H1 (cell line): ENCODE results near the gene YBX2. TPM values are rescaled to one million over a fixed set of nuclear protein-coding genes. Genes with fewer than 3 reads are reported as not detected.

ENCODE experiments used
- BACH1 ChIP-seq: IDR thresholded peaks from 2 replicates; pipeline ENCODE4 v1.6.1; 2012; ENCODE audit warnings: low read length, improper control_type of control experiment
- BCL11A ChIP-seq, 2 experiments: IDR thresholded peaks; one replicate each; pipeline ENCODE4 v1.6.1; 2011; ENCODE audit warnings: low read depth in 2 of 2, low read length in 2 of 2, mild to moderate bottlenecking in 2 of 2
- BRCA1 ChIP-seq: IDR thresholded peaks from 2 replicates; pipeline ENCODE4 v1.6.1; 2012; ENCODE audit warnings: low read depth, low read length, improper control_type of control experiment
- CBX8 ChIP-seq: fragments of 300-800, 300-1000 bp; sonication (generic); IDR thresholded peaks from 2 replicates; pipeline ENCODE4 v1.7.1; 2016; ENCODE audit warnings: low read depth, low read length, borderline replicate concordance
- CHD2 ChIP-seq: IDR thresholded peaks from 2 replicates; pipeline ENCODE4 v1.6.1; 2012; ENCODE audit warnings: low read length, improper control_type of control experiment
- CREB1 ChIP-seq: IDR thresholded peaks from 2 replicates; pipeline ENCODE4 v1.6.1; 2012; ENCODE audit warnings: inconsistent platforms
- CTBP2 ChIP-seq: IDR thresholded peaks from 2 replicates; pipeline ENCODE4 v1.7.0; 2011; ENCODE audit warnings: borderline replicate concordance, mild to moderate bottlenecking, moderate library complexity, mixed read lengths, low read length; ENCODE audit not compliant: insufficient read depth, insufficient read length
- EGR1 ChIP-seq: IDR thresholded peaks from 2 replicates; pipeline ENCODE4 v1.6.1; 2011; ENCODE audit warnings: low read depth, low read length, borderline replicate concordance
- EP300 ChIP-seq, 2 experiments: IDR thresholded peaks; 1 replicate in 1 of 2; 2 replicates in 1 of 2; pipeline ENCODE4 v1.6.1; 2011 to 2012; ENCODE audit warnings: low read depth in 2 of 2, low read length in 2 of 2, mild to moderate bottlenecking in 2 of 2, borderline replicate concordance in 1 of 2, inconsistent platforms in 1 of 2, moderate library complexity in 1 of 2
- FOSL1 ChIP-seq: IDR thresholded peaks from 2 replicates; pipeline ENCODE4 v1.6.1; 2011; ENCODE audit warnings: mild to moderate bottlenecking, low read depth, low read length, moderate library complexity; ENCODE audit not compliant: insufficient read depth
- JUND ChIP-seq: IDR thresholded peaks from 2 replicates; pipeline ENCODE4 v1.6.1; 2011; ENCODE audit warnings: mild to moderate bottlenecking, improper control_type of control experiment, low read length
- KDM1A ChIP-seq: fragments of 200-600, 300-600 bp; sonication (generic); IDR thresholded peaks from 2 replicates; pipeline ENCODE4 v1.7.1; 2016; ENCODE audit warnings: mild to moderate bottlenecking, low read length, borderline replicate concordance
- KDM4A ChIP-seq: IDR thresholded peaks from one replicate; pipeline ENCODE4 v1.7.1; 2012; ENCODE audit warnings: low read depth, mild to moderate bottlenecking, moderate library complexity, low read length, inconsistent platforms; ENCODE audit not compliant: severe bottlenecking
- NANOG ChIP-seq: IDR thresholded peaks from 2 replicates; pipeline ENCODE4 v1.6.1; 2011; ENCODE audit warnings: low read length, low read depth, mild to moderate bottlenecking, inconsistent platforms; ENCODE audit not compliant: insufficient read depth, poor library complexity, severe bottlenecking
- NRF1 ChIP-seq: IDR thresholded peaks from 2 replicates; pipeline ENCODE4 v1.6.1; 2011; ENCODE audit warnings: mild to moderate bottlenecking, low read depth, low read length, improper control_type of control experiment
- PHF8 ChIP-seq: fragments of 200-600 bp; sonication (generic); conservative IDR thresholded peaks from 2 replicates; pipeline ENCODE4 v1.7.1; 2012; ENCODE audit warnings: low read depth, mild to moderate bottlenecking, inconsistent platforms, low read length, moderate library complexity
- POLR2A ChIP-seq, 2 experiments: IDR thresholded peaks; 1 replicate in 1 of 2; 2 replicates in 1 of 2; pipeline ENCODE4 v1.6.1; 2011; ENCODE audit warnings: low read depth in 2 of 2, low read length in 2 of 2, mild to moderate bottlenecking in 2 of 2; ENCODE audit errors: control extremely low read depth in 1 of 2
- POLR2AphosphoS5 ChIP-seq: IDR thresholded peaks from 2 replicates; pipeline ENCODE4 v1.6.1; 2011; ENCODE audit warnings: low read depth, low read length
- SIX5 ChIP-seq: IDR thresholded peaks from 2 replicates; pipeline ENCODE4 v1.6.1; 2011; ENCODE audit warnings: mild to moderate bottlenecking, low read depth, low read length
- SP1 ChIP-seq: IDR thresholded peaks from 2 replicates; pipeline ENCODE4 v1.6.1; 2011; ENCODE audit warnings: low read depth, low read length
- SP2 ChIP-seq: IDR thresholded peaks from 2 replicates; pipeline ENCODE4 v1.6.1; 2012; ENCODE audit warnings: mild to moderate bottlenecking, low read length, inconsistent platforms
- TAF1 ChIP-seq: IDR thresholded peaks from 2 replicates; pipeline ENCODE4 v1.6.1; 2011; ENCODE audit warnings: mild to moderate bottlenecking, low read depth, low read length
- TAF7 ChIP-seq: optimal IDR thresholded peaks from 2 replicates; pipeline ENCODE3; 2011; ENCODE audit warnings: low read depth, mild to moderate bottlenecking, inconsistent platforms, low read length, moderate library complexity, borderline replicate concordance
- TBP ChIP-seq: IDR thresholded peaks from 2 replicates; pipeline ENCODE4 v1.6.1; 2011; ENCODE audit warnings: low read depth, low read length, improper control_type of control experiment
- TCF12 ChIP-seq: IDR thresholded peaks from 2 replicates; pipeline ENCODE4 v1.6.1; 2011; ENCODE audit warnings: low read depth, mild to moderate bottlenecking, low read length
- polyA plus RNA-seq, 7 experiments: library from polyadenylated mRNA; depleted of rRNA in 3 of 7; stranded (reverse) in 5 of 7; unstranded in 2 of 7; fragments of >200 nt in 5 of 7; fragments of 200-250 nt in 2 of 7; gene quantifications; 1 replicate in 5 of 7; 2 replicates in 1 of 7; 4 replicates in 1 of 7; pipeline versions ENCODE4 v1.2.1 to v1.2.3, GENCODE V29; 2011 to 2013; ENCODE audit warnings: missing spikeins in 2 of 7, mixed read lengths in 2 of 7
- total RNA-seq: library from RNA; stranded (reverse); fragmentation: NEBNext Ultra II Directional; extraction: Animal tissue kit (Norgen Biotek cat#: 25700); gene quantifications from 2 replicates; pipeline ENCODE4 v1.2.1, GENCODE V29; 2021

Gene YBX2
- total and polyA plus RNA-seq, 2 of the 8 experiments (the other 6 are each of a cell fraction or from before 2014, with no cell fraction given): 19.2 to 30.5 TPM

GRCh38 chr17:7281074-7281952 lies 13.1 kb downstream of the YBX2 start, which contains the start of gene SLC2A4 (continued):
- TF ChIP-seq PHF8 (0 out of 2 replicates have a peak, but pooled peaks have one; percentile 6), CREB1 (peak; percentile 48; the same call in 1 of the 2 replicates), POLR2A (IDR thresholded peaks at IDR 0.05; ENCODE audit: control extremely low read depth in 1 of 2, low read depth in 2 of 2, low read length in 2 of 2) (no peak), POLR2AphosphoS5 (no peak), CHD2 (peak; percentile 68), SIX5 (no peak), KDM4A (peak; percentile 77), NANOG (no peak), CTBP2 (no peak), BCL11A (IDR thresholded peaks at IDR 0.05; ENCODE audit: low read depth in 2 of 2, low read length in 2 of 2) (no peak), NRF1 (no peak), CBX8 (no peak), EGR1 (no peak), SP2 (no peak), EP300 (IDR thresholded peaks at IDR 0.05; ENCODE audit: borderline replicate concordance in 1 of 2, low read depth in 2 of 2, low read length in 2 of 2) (no peak), BRCA1 (no peak), TAF1 (0 out of 2 replicates have a peak, but pooled peaks have one; percentile 2), TAF7 (no peak), KDM1A (no peak), TBP (no peak), BACH1 (0 out of 2 replicates have a peak, but pooled peaks have one; percentile 47), SP1 (peak; percentile 86), TCF12 (no peak), FOSL1 (no peak), JUND (no peak)
